Lower leg skin (tissue), 4 donors: Measurements from ENCODE around the gene RAB10. TPM values are rescaled to one million over a fixed set of nuclear protein-coding genes. Genes with fewer than 3 reads are reported as not detected.
"Not testable (repeated sequence)": the region's sequence is repeated elsewhere in the genome, so short reads cannot be mapped to it uniquely, and the experiment has no call there.

Experiments used
- DNase-seq, 2 donors: peaks; one replicate each; pipeline ENCODE4 v3.0.0-alpha.2; 2019; ENCODE audit warnings: low spot score in 2 of 2
- H3K4me3 ChIP-seq: fragments of 200-600 bp; sonication (generic); 2 replicates; pipeline ENCODE4 v1.5.1; 2017; ENCODE audit warnings: mild to moderate bottlenecking, low read depth; ENCODE audit not compliant: poor library complexity, severe bottlenecking
- CTCF ChIP-seq, 3 donors: fragments of 450-650 bp; IDR thresholded peaks; one replicate each; pipeline ENCODE4 v1.5.1; 2016; ENCODE audit warnings: antibody characterized with exemption in 3 of 3, mild to moderate bottlenecking in 3 of 3, moderate library complexity in 2 of 3
- POLR2A ChIP-seq, 2 donors: fragments of 450-650 bp; IDR thresholded peaks; one replicate each; pipeline ENCODE4 v1.6.1; 2016 to 2017; ENCODE audit warnings: antibody characterized with exemption in 2 of 2, mild to moderate bottlenecking in 1 of 2, moderate library complexity in 1 of 2
- WGBS, 2 donors: methylation state at CpG; one replicate each; pipeline ENCODE4 v1.1.5; 2018; 5-methylcytosine and 5-hydroxymethylcytosine counted together
- intact Hi-C: fragments of 100-400 bp; cut with DNase I; formaldehyde crosslinking; loops from one replicate; pipeline ENCODE4 v1.15.0; 2023; ENCODE audit warnings: low total_unique reads
- total RNA-seq, 4 donors: library from RNA; depleted of rRNA; stranded (reverse); fragments of >200 nt; gene quantifications; one replicate each; pipeline ENCODE4 v1.1.0, GENCODE V29; 2016

RAB10 gene
- total RNA-seq, 4 donors from 2014 or later: 125 to 228 (median 184) TPM

- intact Hi-C loops: no loop called here
- TF ChIP-seq POLR2A (IDR thresholded peaks at IDR 0.05): no peak
- TF ChIP-seq CTCF (IDR thresholded peaks at IDR 0.05): no peak
- 80 to 87% methylated on average over 5 of the region's 5 CpGs for WGBS, 2 donors
- no peak for DNase-seq
- no peak overlapping the region for H3K4me3 ChIP-seq
These were observed 52.3 kb downstream of the RAB10 start for GRCh38 chr2:26086155-26086637.

- 81 to 84% methylated on average over 5 of the region's 5 CpGs for WGBS, 2 donors
- TF ChIP-seq CTCF (IDR thresholded peaks at IDR 0.05) (no peak), POLR2A (IDR thresholded peaks at IDR 0.05) (no peak)
- H3K4me3 ChIP-seq: no peak overlapping the region
- DNase-seq: no peak
- intact Hi-C loops: no loop called here
These were observed 52.9 kb downstream of the RAB10 start for GRCh38 chr2:26086779-26087178.

- 94 to 97% methylated on average over 1 of the region's 1 CpG for WGBS, 2 donors
- no peak overlapping the region for H3K4me3 ChIP-seq
- DNase-seq: no peak
- TF ChIP-seq CTCF (IDR thresholded peaks at IDR 0.05) (no peak), POLR2A (IDR thresholded peaks at IDR 0.05) (no peak)
- intact Hi-C loops: no loop called here
These were observed 54.3 kb downstream of the RAB10 start for GRCh38 chr2:26088038-26088643.

- H3K4me3 ChIP-seq, intact Hi-C loops, DNase-seq: not testable (repeated sequence)
- 83 to 85% methylated on average over 4 of the region's 4 CpGs for WGBS, 2 donors
These were observed 55.0 kb downstream of the RAB10 start for GRCh38 chr2:26088931-26089330.

GRCh38 chr2:26089337-26089736 lies 55.5 kb downstream of the RAB10 start:
- 94 to 98% methylated on average over 2 of the region's 2 CpGs for WGBS, 2 donors
- intact Hi-C loops: no loop called here
- no peak for TF ChIP-seq POLR2A (IDR thresholded peaks at IDR 0.05)
- no peak for TF ChIP-seq CTCF (IDR thresholded peaks at IDR 0.05)
- no peak for DNase-seq
- H3K4me3 ChIP-seq: no peak overlapping the region

- WGBS, 2 donors: 93 to 94% methylated on average over 5 of the region's 5 CpGs
- H3K4me3 ChIP-seq: no peak overlapping the region
- intact Hi-C loops: no loop called here
- TF ChIP-seq POLR2A (IDR thresholded peaks at IDR 0.05) (no peak), CTCF (IDR thresholded peaks at IDR 0.05) (no peak)
- no peak for DNase-seq
These were observed 61.9 kb downstream of the RAB10 start for GRCh38 chr2:26095758-26096157.
